SHP77 (cell line): ENCODE measurements around the gene CSRP1.
"Not testable (repeated sequence)": the region's sequence is repeated elsewhere in the genome, so short reads cannot be mapped to it uniquely, and the experiment has no call there.

Experiments used
- DNase-seq, 2 experiments: peaks; one replicate each; lab custom pipeline; 2025; lab: John Stamatoyannopoulos, UW

Gene CSRP1

GRCh38 chr1:201537891-201538611 lies 31.1 kb upstream of the CSRP1 start:
- DNase-seq: peak in 1 of 2 experiments; percentile 5

GRCh38 chr1:201537467-201537866 lies 30.5 kb upstream of the CSRP1 start:
- no peak for DNase-seq

GRCh38 chr1:201537028-201537427 lies 30.1 kb upstream of the CSRP1 start:
- no peak for DNase-seq

- DNase-seq: no peak
These were observed 29.6 kb upstream of the CSRP1 start for GRCh38 chr1:201536558-201536957.

GRCh38 chr1:201535919-201536245 lies 29.0 kb upstream of the CSRP1 start:
- no peak for DNase-seq

- DNase-seq: no peak
These were observed 28.4 kb upstream of the CSRP1 start for GRCh38 chr1:201535046-201535918.

GRCh38 chr1:201533836-201534235 lies 26.9 kb upstream of the CSRP1 start:
- no peak for DNase-seq

GRCh38 chr1:201531551-201532425 lies 24.9 kb upstream of the CSRP1 start:
- peak; percentile 68 to 84 for DNase-seq

GRCh38 chr1:201530741-201531531 lies 24.0 kb upstream of the CSRP1 start:
- DNase-seq: peak; percentile 72 to 73

- no peak for DNase-seq
These were observed 21.8 kb upstream of the CSRP1 start for GRCh38 chr1:201528631-201529252.

GRCh38 chr1:201527879-201528278 lies 21.0 kb upstream of the CSRP1 start:
- no peak for DNase-seq

- DNase-seq: no peak
These were observed 18.4 kb upstream of the CSRP1 start for GRCh38 chr1:201525193-201525778.

- not testable (repeated sequence) for DNase-seq
These were observed 13.2 kb upstream of the CSRP1 start for GRCh38 chr1:201520046-201520575.

GRCh38 chr1:201518071-201518470 lies 11.1 kb upstream of the CSRP1 start:
- no peak for DNase-seq

GRCh38 chr1:201517631-201518030 lies 10.7 kb upstream of the CSRP1 start:
- DNase-seq: no peak

GRCh38 chr1:201516511-201517127 lies 9.7 kb upstream of the CSRP1 start:
- DNase-seq: no peak

- no peak for DNase-seq
These were observed 9.0 kb upstream of the CSRP1 start for GRCh38 chr1:201515895-201516294.

- no peak for DNase-seq
These were observed 8.3 kb upstream of the CSRP1 start for GRCh38 chr1:201515062-201515750.

GRCh38 chr1:201514466-201514865 lies 7.5 kb upstream of the CSRP1 start:
- no peak for DNase-seq
